Measurements from ENCODE around the gene GSTCD.

GRCh38 chr4:105708181-105709080 is at the start of gene GSTCD, which contains the start of gene INTS12:
- TF ChIP-seq EZH2 (IDR thresholded peaks at IDR 0.05) (peak; percentile 47), CTCF (IDR thresholded peaks at IDR 0.05) (peak; percentile 3), EZH2phosphoT487 (IDR thresholded peaks at IDR 0.05) (no peak)

Data from neural progenitor cell (in vitro differentiated cells).